Thoracic aorta (tissue), 2 donors: ENCODE measurements around the gene CCDC167. TPM values are rescaled to one million over a fixed set of nuclear protein-coding genes. Genes with fewer than 3 reads are reported as not detected.
"Not testable (repeated sequence)": the region's sequence is repeated elsewhere in the genome, so short reads cannot be mapped to it uniquely, and the experiment has no call there.

ENCODE experiments used
- ATAC-seq: fragments of 150-250 bp; one replicate; pipeline ENCODE4 v1.8.0; 2017; ENCODE audit warnings: low read depth; ENCODE audit not compliant: insufficient number of reproducible peaks, low FRiP score
- DNase-seq: peaks from one replicate; pipeline ENCODE4 v3.0.0-alpha.2; 2020; ENCODE audit warnings: low spot score
- H3K27ac ChIP-seq, 2 donors: fragments of 200-600 bp; sonication (generic); 1 replicate in 1 of 2; 2 replicates in 1 of 2; pipeline ENCODE4 v1.5.1; 2016; ENCODE audit warnings: mild to moderate bottlenecking in 2 of 2, moderate library complexity in 2 of 2
- H3K27me3 ChIP-seq: fragments of 200-600 bp; sonication (generic); replicated peaks from 2 replicates; pipeline ENCODE4 v1.6.0; 2016; ENCODE audit warnings: mild to moderate bottlenecking; ENCODE audit not compliant: insufficient read depth
- H3K36me3 ChIP-seq: fragments of 200-600 bp; sonication (generic); one replicate; pipeline ENCODE4 v1.5.1; 2016
- H3K4me1 ChIP-seq, 2 donors: fragments of 200-600 bp; sonication (generic); 1 replicate in 1 of 2; 2 replicates in 1 of 2; pipeline versions ENCODE4 v1.5.1 to v1.6.0; 2016; ENCODE audit warnings: low read depth in 2 of 2, mild to moderate bottlenecking in 1 of 2; ENCODE audit not compliant: control insufficient read depth in 1 of 2
- H3K4me3 ChIP-seq: fragments of 200-600 bp; sonication (generic); 2 replicates; pipeline ENCODE4 v1.5.1; 2016; ENCODE audit warnings: mild to moderate bottlenecking
- H3K9me3 ChIP-seq: fragments of 200-600 bp; sonication (generic); 2 replicates; pipeline ENCODE4 v1.5.1; 2016
- CTCF ChIP-seq: fragments of 200-600 bp; sonication (generic); IDR thresholded peaks from one replicate; pipeline ENCODE4 v1.5.1; 2019; ENCODE audit warnings: antibody characterized with exemption
- total RNA-seq, 2 donors: library from RNA; depleted of rRNA; stranded (reverse); fragments of >200 nt; gene quantifications; one replicate each; pipeline versions ENCODE4 v1.1.0 to v1.2.3, GENCODE V29; 2016

Gene CCDC167
- total RNA-seq, 2 donors from 2014 or later = 14.4 to 20.8 TPM

GRCh38 chr6:37506479-37506878 lies 6.8 kb upstream of the CCDC167 start:
- no peaks in the 10 kb centered on the region for H3K9me3 ChIP-seq
- H3K4me3 ChIP-seq = no peak overlapping the region
- DNase-seq (no peak), ATAC-seq (no peak)
- no peaks in the 10 kb centered on the region for H3K36me3 ChIP-seq
- TF ChIP-seq CTCF = no peak
- H3K27me3 ChIP-seq = no peaks in the 10 kb centered on the region
- H3K27ac ChIP-seq = no peak overlapping the region
- H3K4me1 ChIP-seq = no peaks in the 10 kb centered on the region

DNA sequence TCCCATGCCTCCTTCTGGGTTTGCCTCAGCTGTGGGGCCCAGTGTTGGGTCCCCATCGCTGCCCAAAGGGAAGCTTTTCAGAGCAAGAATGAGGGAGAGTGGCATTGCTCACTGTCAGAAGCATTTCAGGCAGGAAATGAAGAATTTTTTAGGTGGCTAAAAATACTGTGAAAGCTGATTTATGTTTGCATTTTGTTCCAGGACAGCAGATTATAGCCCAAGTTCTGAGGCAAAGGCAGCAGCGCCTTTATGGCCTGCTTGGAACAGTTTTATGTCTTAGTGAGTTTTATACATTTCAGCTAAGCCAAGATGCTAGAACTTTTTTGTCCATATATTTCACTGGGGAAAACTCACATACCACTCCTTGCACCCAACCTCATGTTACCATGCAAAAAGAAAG lies 4.3 kb upstream of the CCDC167 start:
- H3K36me3 ChIP-seq = no peaks in the 10 kb centered on the region
- DNase-seq (no peak), ATAC-seq (no peak)
- TF ChIP-seq CTCF = no peak
- H3K27me3 ChIP-seq = no peaks in the 10 kb centered on the region
- H3K4me1 ChIP-seq = peaks cover 0 to 4% of the 10 kb centered on the region in 2 donors
- no peak overlapping the region for H3K27ac ChIP-seq
- H3K9me3 ChIP-seq = no peaks in the 10 kb centered on the region
- no peak overlapping the region for H3K4me3 ChIP-seq

- H3K4me1 ChIP-seq = peaks cover 0 to 5% of the 10 kb centered on the region in 2 donors
- ATAC-seq (no peak), DNase-seq (no peak)
- no peaks in the 10 kb centered on the region for H3K27me3 ChIP-seq
- no peak for TF ChIP-seq CTCF
- H3K27ac ChIP-seq = no peak overlapping the region
- H3K9me3 ChIP-seq = no peaks in the 10 kb centered on the region
- no peak overlapping the region for H3K4me3 ChIP-seq
- no peaks in the 10 kb centered on the region for H3K36me3 ChIP-seq
Observed at GRCh38 chr6:37503309-37503965, 3.7 kb upstream of the CCDC167 start.

DNA sequence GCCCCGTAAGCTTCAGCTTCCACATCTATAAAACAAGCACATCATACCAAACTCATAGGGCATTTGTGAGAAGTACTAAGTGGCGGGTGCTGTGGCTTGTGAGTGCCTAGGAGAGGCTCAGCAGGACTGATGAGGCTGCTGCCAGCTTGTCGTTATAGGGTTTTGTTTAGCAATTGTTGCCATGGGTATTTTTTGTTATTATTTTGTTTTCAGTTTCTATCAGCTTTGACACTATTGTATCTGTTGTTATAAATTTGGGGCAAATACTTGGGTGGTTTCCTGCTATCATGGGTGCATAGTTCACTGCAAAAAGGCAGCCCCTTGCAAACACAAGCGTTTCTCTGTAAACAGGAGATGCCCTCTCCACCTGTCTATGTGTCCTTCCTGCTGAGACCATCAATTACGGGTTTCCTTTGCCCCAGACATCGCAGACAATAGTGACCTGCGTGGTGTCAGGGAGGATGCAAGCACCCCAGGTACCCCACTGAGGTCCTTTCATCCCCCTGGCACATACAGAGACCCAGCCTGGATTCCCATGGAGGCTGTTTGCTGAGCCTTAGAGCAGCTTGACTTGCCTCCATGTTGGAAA lies 3.1 kb upstream of the CCDC167 start:
- no peaks in the 10 kb centered on the region for H3K27me3 ChIP-seq
- no peaks in the 10 kb centered on the region for H3K36me3 ChIP-seq
- no peak for DNase-seq
- no peak for ATAC-seq
- H3K4me3 ChIP-seq = no peak overlapping the region
- TF ChIP-seq CTCF = no peak
- H3K4me1 ChIP-seq = peaks cover 0 to 5% of the 10 kb centered on the region in 2 donors
- H3K9me3 ChIP-seq = no peaks in the 10 kb centered on the region
- no peak overlapping the region for H3K27ac ChIP-seq

- H3K9me3 ChIP-seq = no peaks in the 10 kb centered on the region
- ATAC-seq (no peak), DNase-seq (no peak)
- H3K4me1 ChIP-seq = peaks cover 0 to 5% of the 10 kb centered on the region in 2 donors
- TF ChIP-seq CTCF = no peak
- no peaks in the 10 kb centered on the region for H3K36me3 ChIP-seq
- no peak overlapping the region for H3K4me3 ChIP-seq
- H3K27me3 ChIP-seq = no peaks in the 10 kb centered on the region
- no peak overlapping the region for H3K27ac ChIP-seq
Observed at GRCh38 chr6:37501632-37502491, 2.2 kb upstream of the CCDC167 start.

DNA sequence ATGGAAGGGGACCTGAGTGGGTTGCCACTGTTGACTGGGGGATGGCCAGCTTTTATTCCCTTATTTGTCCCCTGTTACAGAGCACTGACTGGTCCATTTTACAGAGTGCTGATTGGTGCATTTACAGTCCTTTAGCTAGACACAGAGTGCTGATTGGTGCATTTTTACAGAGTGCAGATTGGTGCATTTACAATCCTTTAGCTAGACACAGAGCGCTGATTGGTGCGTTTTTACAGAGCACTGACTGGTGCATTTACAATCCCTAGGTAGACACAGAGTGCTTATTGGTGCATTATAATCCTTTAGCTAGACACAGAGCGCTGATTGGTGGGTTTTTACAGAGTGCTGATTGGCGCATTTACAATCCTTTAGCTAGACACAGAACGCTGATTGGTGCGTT lies 1.2 kb upstream of the CCDC167 start:
- not testable (repeated sequence) for ATAC-seq, H3K9me3 ChIP-seq, H3K4me1 ChIP-seq, H3K27me3 ChIP-seq, H3K27ac ChIP-seq, H3K4me3 ChIP-seq, H3K36me3 ChIP-seq, DNase-seq
